SK-N-SH treated with all-trans-retinoic acid at 6 μM for 48 hours (cell line): ENCODE measurements around the gene GDI2.

Experiments used
- ATAC-seq: fragments of 200-7000 bp; cut with Tn5 transposase; 3 replicates; pipeline ENCODE4 v1.9.1; 2020; ENCODE audit warnings: mild to moderate bottlenecking, moderate library complexity
- ARNTL ChIP-seq: fragments of 450-650 bp; formaldehyde crosslinking; IDR thresholded peaks from 2 replicates; pipeline ENCODE4 v1.5.0; 2020; ENCODE audit warnings: low read depth, mild to moderate bottlenecking, moderate library complexity, borderline replicate concordance
- BACH2 ChIP-seq: fragments of 250-450 bp; sonication (Bioruptor Pico); IDR thresholded peaks from 2 replicates; pipeline ENCODE4 v1.9.0; 2021; ENCODE audit warnings: mild to moderate bottlenecking, borderline replicate concordance
- CSDC2 ChIP-seq: fragments of 250-450 bp; sonication (Bioruptor Pico); IDR thresholded peaks from 2 replicates; pipeline ENCODE4 v1.5.0; 2020; ENCODE audit warnings: mild to moderate bottlenecking, moderate library complexity
- ESRRG ChIP-seq: fragments of 250-450 bp; sonication (Bioruptor Pico); IDR thresholded peaks from 2 replicates; pipeline ENCODE4 v1.6.1; 2021; ENCODE audit warnings: mild to moderate bottlenecking
- GLIS3 ChIP-seq: fragments of 250-450 bp; sonication (Bioruptor Pico); IDR thresholded peaks from 2 replicates; pipeline ENCODE4 v1.5.0; 2020; ENCODE audit warnings: mild to moderate bottlenecking, moderate library complexity
- ISL1 ChIP-seq: fragments of 250-450 bp; sonication (Bioruptor Pico); IDR thresholded peaks from 2 replicates; pipeline ENCODE4 v2.1.2; 2022; ENCODE audit warnings: mild to moderate bottlenecking, moderate library complexity
- OSR1 ChIP-seq: fragments of 250-450 bp; sonication (Bioruptor Pico); IDR thresholded peaks from 2 replicates; pipeline ENCODE4 v1.8.0; 2022; ENCODE audit warnings: moderate library complexity, mild to moderate bottlenecking, inconsistent platforms
- SNAI2 ChIP-seq: fragments of 250-450 bp; sonication (Bioruptor Pico); IDR thresholded peaks from 2 replicates; pipeline ENCODE4 v1.5.0; 2020; ENCODE audit warnings: mild to moderate bottlenecking, moderate library complexity
- TOX ChIP-seq: fragments of 250-450 bp; sonication (Bioruptor Pico); IDR thresholded peaks from 2 replicates; pipeline ENCODE4 v1.8.0; 2021; ENCODE audit warnings: mild to moderate bottlenecking, moderate library complexity, borderline replicate concordance
- ZC3H10 ChIP-seq: fragments of 250-450 bp; sonication (Bioruptor Pico); IDR thresholded peaks from 2 replicates; pipeline ENCODE4 v1.5.1; 2021; ENCODE audit warnings: mild to moderate bottlenecking, moderate library complexity
- ZFP3 ChIP-seq: fragments of 250-450 bp; sonication (Bioruptor Pico); IDR thresholded peaks from 2 replicates; pipeline ENCODE4 v1.5.0; 2020; ENCODE audit warnings: mild to moderate bottlenecking, moderate library complexity
- ZFP30 ChIP-seq: fragments of 450-650 bp; formaldehyde crosslinking; IDR thresholded peaks from 2 replicates; pipeline ENCODE4 v1.5.0; 2022; ENCODE audit warnings: mild to moderate bottlenecking, moderate library complexity
- ZNF565 ChIP-seq: fragments of 450-650 bp; formaldehyde crosslinking; conservative IDR thresholded peaks from 2 replicates; pipeline ENCODE4 v1.5.0; 2020; ENCODE audit warnings: low read depth, mild to moderate bottlenecking, moderate library complexity
- ZNF70 ChIP-seq: fragments of 450-650 bp; formaldehyde crosslinking; IDR thresholded peaks from 2 replicates; pipeline ENCODE4 v1.5.0; 2020; ENCODE audit warnings: mild to moderate bottlenecking, moderate library complexity
- ZNF8 ChIP-seq: fragments of 450-650 bp; formaldehyde crosslinking; IDR thresholded peaks from 2 replicates; pipeline ENCODE4 v1.5.0; 2020; ENCODE audit warnings: mild to moderate bottlenecking, moderate library complexity
- TF ChIP-seq, protein P1 (sequence below): fragments of 250-450 bp; sonication (Bioruptor Pico); IDR thresholded peaks from 2 replicates; pipeline ENCODE4 v1.5.0; 2020; ENCODE audit warnings: mild to moderate bottlenecking, moderate library complexity
- TF ChIP-seq, protein P2 (sequence below): fragments of 250-450 bp; sonication (Bioruptor Pico); IDR thresholded peaks from 2 replicates; pipeline ENCODE4 v1.5.1; 2020; ENCODE audit warnings: low read depth, mild to moderate bottlenecking, moderate library complexity
- TF ChIP-seq, protein P3 (sequence below): fragments of 250-450 bp; sonication (Bioruptor Pico); IDR thresholded peaks from 2 replicates; pipeline ENCODE4 v1.8.0; 2020; ENCODE audit warnings: mild to moderate bottlenecking, moderate library complexity, borderline replicate concordance
- TF ChIP-seq, protein P4 (sequence below): fragments of 250-450 bp; sonication (Bioruptor Pico); IDR thresholded peaks from 2 replicates; pipeline ENCODE4 v1.5.1; 2021; ENCODE audit warnings: mild to moderate bottlenecking, moderate library complexity
- TF ChIP-seq, protein P5 (sequence below): fragments of 250-450 bp; sonication (Bioruptor Pico); IDR thresholded peaks from 2 replicates; pipeline ENCODE4 v1.8.0; 2021; ENCODE audit warnings: low read depth, mild to moderate bottlenecking, moderate library complexity, borderline replicate concordance

GDI2 gene

DNA sequence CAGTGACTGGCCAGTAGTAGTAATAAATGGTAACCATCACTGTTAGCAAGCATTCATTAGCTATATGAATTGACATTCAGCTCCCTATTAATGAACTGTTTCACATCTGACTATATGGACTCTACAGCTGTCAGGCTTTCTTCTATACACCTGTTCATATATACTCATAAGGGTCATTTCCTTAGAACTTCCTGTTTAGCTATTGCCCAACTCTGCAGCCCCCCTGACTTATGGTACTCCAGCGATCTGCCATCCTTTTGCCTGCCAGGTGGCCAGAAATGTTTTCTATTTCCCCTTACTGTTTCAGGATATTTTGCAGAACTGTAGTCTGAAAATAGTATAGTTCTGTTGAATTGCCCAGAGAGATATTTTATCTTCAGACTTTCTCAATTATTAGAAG, 72.0 kb downstream of the GDI2 start:
- no peak for TF ChIP-seq ZNF565 (CRISPR knock-in tag)
- no peak for TF ChIP-seq OSR1 (CRISPR knock-in tag)
- TF ChIP-seq ZNF8: no peak
- TF ChIP-seq BACH2 (CRISPR knock-in tag): no peak
- TF ChIP-seq ZFP3 (CRISPR knock-in tag): no peak
- no peak for TF ChIP-seq CSDC2 (CRISPR knock-in tag)
- TF ChIP-seq, protein P1, sequence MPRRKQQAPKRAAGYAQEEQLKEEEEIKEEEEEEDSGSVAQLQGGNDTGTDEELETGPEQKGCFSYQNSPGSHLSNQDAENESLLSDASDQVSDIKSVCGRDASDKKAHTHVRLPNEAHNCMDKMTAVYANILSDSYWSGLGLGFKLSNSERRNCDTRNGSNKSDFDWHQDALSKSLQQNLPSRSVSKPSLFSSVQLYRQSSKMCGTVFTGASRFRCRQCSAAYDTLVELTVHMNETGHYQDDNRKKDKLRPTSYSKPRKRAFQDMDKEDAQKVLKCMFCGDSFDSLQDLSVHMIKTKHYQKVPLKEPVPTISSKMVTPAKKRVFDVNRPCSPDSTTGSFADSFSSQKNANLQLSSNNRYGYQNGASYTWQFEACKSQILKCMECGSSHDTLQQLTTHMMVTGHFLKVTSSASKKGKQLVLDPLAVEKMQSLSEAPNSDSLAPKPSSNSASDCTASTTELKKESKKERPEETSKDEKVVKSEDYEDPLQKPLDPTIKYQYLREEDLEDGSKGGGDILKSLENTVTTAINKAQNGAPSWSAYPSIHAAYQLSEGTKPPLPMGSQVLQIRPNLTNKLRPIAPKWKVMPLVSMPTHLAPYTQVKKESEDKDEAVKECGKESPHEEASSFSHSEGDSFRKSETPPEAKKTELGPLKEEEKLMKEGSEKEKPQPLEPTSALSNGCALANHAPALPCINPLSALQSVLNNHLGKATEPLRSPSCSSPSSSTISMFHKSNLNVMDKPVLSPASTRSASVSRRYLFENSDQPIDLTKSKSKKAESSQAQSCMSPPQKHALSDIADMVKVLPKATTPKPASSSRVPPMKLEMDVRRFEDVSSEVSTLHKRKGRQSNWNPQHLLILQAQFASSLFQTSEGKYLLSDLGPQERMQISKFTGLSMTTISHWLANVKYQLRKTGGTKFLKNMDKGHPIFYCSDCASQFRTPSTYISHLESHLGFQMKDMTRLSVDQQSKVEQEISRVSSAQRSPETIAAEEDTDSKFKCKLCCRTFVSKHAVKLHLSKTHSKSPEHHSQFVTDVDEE (CRISPR knock-in tag): no peak
- TF ChIP-seq ESRRG (CRISPR knock-in tag): no peak
- TF ChIP-seq ISL1 (CRISPR knock-in tag): no peak
- TF ChIP-seq TOX (CRISPR knock-in tag): no peak
- TF ChIP-seq ZFP30 (CRISPR knock-in tag): no peak
- TF ChIP-seq, protein P2, sequence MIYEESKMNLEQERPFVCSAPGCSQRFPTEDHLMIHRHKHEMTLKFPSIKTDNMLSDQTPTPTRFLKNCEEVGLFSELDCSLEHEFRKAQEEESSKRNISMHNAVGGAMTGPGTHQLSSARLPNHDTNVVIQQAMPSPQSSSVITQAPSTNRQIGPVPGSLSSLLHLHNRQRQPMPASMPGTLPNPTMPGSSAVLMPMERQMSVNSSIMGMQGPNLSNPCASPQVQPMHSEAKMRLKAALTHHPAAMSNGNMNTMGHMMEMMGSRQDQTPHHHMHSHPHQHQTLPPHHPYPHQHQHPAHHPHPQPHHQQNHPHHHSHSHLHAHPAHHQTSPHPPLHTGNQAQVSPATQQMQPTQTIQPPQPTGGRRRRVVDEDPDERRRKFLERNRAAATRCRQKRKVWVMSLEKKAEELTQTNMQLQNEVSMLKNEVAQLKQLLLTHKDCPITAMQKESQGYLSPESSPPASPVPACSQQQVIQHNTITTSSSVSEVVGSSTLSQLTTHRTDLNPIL (CRISPR knock-in tag): no peak
- TF ChIP-seq ZC3H10 (CRISPR knock-in tag): no peak
- no peak for TF ChIP-seq SNAI2 (CRISPR knock-in tag)
- TF ChIP-seq, protein P3, sequence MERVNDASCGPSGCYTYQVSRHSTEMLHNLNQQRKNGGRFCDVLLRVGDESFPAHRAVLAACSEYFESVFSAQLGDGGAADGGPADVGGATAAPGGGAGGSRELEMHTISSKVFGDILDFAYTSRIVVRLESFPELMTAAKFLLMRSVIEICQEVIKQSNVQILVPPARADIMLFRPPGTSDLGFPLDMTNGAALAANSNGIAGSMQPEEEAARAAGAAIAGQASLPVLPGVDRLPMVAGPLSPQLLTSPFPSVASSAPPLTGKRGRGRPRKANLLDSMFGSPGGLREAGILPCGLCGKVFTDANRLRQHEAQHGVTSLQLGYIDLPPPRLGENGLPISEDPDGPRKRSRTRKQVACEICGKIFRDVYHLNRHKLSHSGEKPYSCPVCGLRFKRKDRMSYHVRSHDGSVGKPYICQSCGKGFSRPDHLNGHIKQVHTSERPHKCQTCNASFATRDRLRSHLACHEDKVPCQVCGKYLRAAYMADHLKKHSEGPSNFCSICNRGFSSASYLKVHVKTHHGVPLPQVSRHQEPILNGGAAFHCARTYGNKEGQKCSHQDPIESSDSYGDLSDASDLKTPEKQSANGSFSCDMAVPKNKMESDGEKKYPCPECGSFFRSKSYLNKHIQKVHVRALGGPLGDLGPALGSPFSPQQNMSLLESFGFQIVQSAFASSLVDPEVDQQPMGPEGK (CRISPR knock-in tag): no peak

DNA sequence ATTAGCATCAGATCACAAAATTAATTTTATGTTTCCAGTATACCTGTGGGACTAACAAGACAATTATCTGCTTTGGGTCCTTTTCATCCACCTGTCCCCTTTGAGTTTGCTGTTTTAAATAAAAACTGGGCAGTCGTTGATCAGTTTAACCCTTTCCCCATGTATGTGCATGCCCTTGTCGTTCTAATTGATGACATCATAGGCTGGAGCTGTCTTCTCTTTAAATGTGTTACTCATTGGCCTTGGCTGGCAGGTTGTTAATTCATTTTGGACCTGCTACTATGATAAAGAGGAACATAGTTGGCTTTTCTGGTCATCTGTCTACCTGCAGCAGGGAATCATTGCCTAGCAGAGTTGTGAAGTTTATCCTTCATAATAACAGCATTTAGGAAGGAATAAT, 74.8 kb downstream of the GDI2 start:
- ATAC-seq: no peak
- TF ChIP-seq ZFP3 (CRISPR knock-in tag) (no peak), GLIS3 (CRISPR knock-in tag) (no peak), SNAI2 (CRISPR knock-in tag) (no peak)

More for the DNA sequence above, 72.0 kb downstream of the GDI2 start:
- ATAC-seq: no peak

DNA sequence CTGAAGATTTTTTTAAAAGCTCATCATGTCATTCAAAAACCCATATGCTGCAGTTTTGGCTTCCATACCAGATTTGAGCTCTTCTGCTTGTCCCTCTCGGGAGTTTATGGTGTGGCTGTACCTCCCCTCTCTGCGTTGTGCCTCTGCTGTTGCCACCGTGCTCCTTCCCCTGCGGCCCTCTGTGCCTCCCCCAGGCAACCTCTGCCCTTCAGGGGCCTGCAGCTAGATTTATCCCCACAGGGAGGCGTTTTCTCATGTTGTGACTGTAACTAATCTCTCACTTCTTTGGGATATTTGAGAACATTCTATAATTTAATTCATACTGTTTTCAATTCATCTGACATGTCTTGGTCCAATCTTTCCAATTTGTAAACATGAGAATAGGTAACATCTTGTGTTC, 75.9 kb downstream of the GDI2 start:
- no peak for ATAC-seq
- no peak for TF ChIP-seq ZFP3 (CRISPR knock-in tag)
- TF ChIP-seq, protein P4, sequence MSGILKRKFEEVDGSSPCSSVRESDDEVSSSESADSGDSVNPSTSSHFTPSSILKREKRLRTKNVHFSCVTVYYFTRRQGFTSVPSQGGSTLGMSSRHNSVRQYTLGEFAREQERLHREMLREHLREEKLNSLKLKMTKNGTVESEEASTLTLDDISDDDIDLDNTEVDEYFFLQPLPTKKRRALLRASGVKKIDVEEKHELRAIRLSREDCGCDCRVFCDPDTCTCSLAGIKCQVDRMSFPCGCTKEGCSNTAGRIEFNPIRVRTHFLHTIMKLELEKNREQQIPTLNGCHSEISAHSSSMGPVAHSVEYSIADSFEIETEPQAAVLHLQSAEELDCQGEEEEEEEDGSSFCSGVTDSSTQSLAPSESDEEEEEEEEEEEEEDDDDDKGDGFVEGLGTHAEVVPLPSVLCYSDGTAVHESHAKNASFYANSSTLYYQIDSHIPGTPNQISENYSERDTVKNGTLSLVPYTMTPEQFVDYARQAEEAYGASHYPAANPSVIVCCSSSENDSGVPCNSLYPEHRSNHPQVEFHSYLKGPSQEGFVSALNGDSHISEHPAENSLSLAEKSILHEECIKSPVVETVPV (CRISPR knock-in tag): no peak
- TF ChIP-seq ZNF565 (CRISPR knock-in tag): no peak
- TF ChIP-seq, protein P2 (CRISPR knock-in tag): no peak
- no peak for TF ChIP-seq ZNF8
- TF ChIP-seq GLIS3 (CRISPR knock-in tag): no peak
- TF ChIP-seq, protein P1 (CRISPR knock-in tag): no peak
- TF ChIP-seq, protein P5, sequence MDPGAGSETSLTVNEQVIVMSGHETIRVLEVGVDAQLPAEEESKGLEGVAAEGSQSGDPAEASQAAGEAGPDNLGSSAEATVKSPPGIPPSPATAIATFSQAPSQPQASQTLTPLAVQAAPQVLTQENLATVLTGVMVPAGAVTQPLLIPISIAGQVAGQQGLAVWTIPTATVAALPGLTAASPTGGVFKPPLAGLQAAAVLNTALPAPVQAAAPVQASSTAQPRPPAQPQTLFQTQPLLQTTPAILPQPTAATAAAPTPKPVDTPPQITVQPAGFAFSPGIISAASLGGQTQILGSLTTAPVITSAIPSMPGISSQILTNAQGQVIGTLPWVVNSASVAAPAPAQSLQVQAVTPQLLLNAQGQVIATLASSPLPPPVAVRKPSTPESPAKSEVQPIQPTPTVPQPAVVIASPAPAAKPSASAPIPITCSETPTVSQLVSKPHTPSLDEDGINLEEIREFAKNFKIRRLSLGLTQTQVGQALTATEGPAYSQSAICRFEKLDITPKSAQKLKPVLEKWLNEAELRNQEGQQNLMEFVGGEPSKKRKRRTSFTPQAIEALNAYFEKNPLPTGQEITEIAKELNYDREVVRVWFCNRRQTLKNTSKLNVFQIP (CRISPR knock-in tag): no peak
- no peak for TF ChIP-seq ZFP30 (CRISPR knock-in tag)
- no peak for TF ChIP-seq OSR1 (CRISPR knock-in tag)
- TF ChIP-seq CSDC2 (CRISPR knock-in tag): no peak
- TF ChIP-seq ARNTL (CRISPR knock-in tag): no peak
- no peak for TF ChIP-seq ZNF70 (CRISPR knock-in tag)
